Fibroblast of lung (primary cell): ENCODE data around the gene CCIN. TPM values are rescaled to one million over a fixed set of nuclear protein-coding genes. Genes with fewer than 3 reads are reported as not detected.

Source experiments
- DNase-seq, 2 donors: peaks; one replicate each; pipeline versions ENCODE4 v3.0.0 to v3.0.0-alpha.2; 2010; ENCODE audit warnings: low read depth in 2 of 2
- H2AFZ ChIP-seq: 2 replicates; pipeline ENCODE4 v1.5.1; 2012; ENCODE audit warnings: low read length, control low read depth, inconsistent platforms
- H3K27ac ChIP-seq: 2 replicates; pipeline ENCODE4 v1.5.1; 2011; ENCODE audit warnings: low read length, control low read depth; ENCODE audit not compliant: insufficient read depth
- H3K27me3 ChIP-seq: 2 replicates; pipeline ENCODE4 v1.5.1; 2011; ENCODE audit warnings: mild to moderate bottlenecking, low read length; ENCODE audit not compliant: control insufficient read depth, insufficient read depth
- H3K36me3 ChIP-seq: 2 replicates; pipeline ENCODE4 v1.5.1; 2011; ENCODE audit warnings: low read length; ENCODE audit not compliant: control insufficient read depth, insufficient read depth
- H3K4me1 ChIP-seq: 2 replicates; pipeline ENCODE4 v1.5.1; 2011; ENCODE audit warnings: low read length; ENCODE audit not compliant: control insufficient read depth, insufficient read depth; ENCODE audit errors: extremely low read depth
- H3K4me2 ChIP-seq: 2 replicates; pipeline ENCODE4 v1.5.1; 2011; ENCODE audit warnings: low read length, control low read depth; ENCODE audit not compliant: insufficient read depth; ENCODE audit errors: extremely low read depth
- H3K4me3 ChIP-seq, 4 experiments: fragments of 200-600 bp in 1 of 4; sonication (generic) in 1 of 4; replicated peaks in 1 of 4; 2 replicates each; pipeline ENCODE4 v1.5.1; 2011 to 2016; ENCODE audit warnings: low read length in 4 of 4, low read depth in 3 of 4, mild to moderate bottlenecking in 3 of 4, control low read depth in 2 of 4, inconsistent platforms in 1 of 4, mixed read lengths in 1 of 4; ENCODE audit not compliant: insufficient read depth in 1 of 4; ENCODE audit errors: control extremely low read depth in 1 of 4
- H3K79me2 ChIP-seq: 2 replicates; pipeline ENCODE4 v1.5.1; 2012; ENCODE audit warnings: mild to moderate bottlenecking, low read length, inconsistent platforms; ENCODE audit not compliant: control insufficient read depth, insufficient read depth
- H3K9ac ChIP-seq: 2 replicates; pipeline ENCODE4 v1.5.1; 2011; ENCODE audit warnings: mild to moderate bottlenecking, low read length, control low read depth; ENCODE audit not compliant: insufficient read depth
- H3K9me3 ChIP-seq: 2 replicates; pipeline ENCODE4 v1.5.1; 2012; ENCODE audit warnings: low read depth, low read length; ENCODE audit not compliant: control insufficient read depth, insufficient read depth
- H4K20me1 ChIP-seq: 2 replicates; pipeline ENCODE4 v1.5.1; 2011; ENCODE audit warnings: low read length; ENCODE audit not compliant: control insufficient read depth, insufficient read depth; ENCODE audit errors: extremely low read depth
- CTCF ChIP-seq, 2 donors: IDR thresholded peaks in 1 of 2; conservative IDR thresholded peaks in 1 of 2; 1 replicate in 1 of 2; 2 replicates in 1 of 2; pipeline ENCODE4 v1.5.1; 2011 to 2012; ENCODE audit warnings: low read length in 2 of 2, control low read depth in 1 of 2, inconsistent platforms in 1 of 2, low read depth in 1 of 2, mild to moderate bottlenecking in 1 of 2
- EZH2 ChIP-seq: IDR thresholded peaks from 2 replicates; pipeline ENCODE4 v1.5.1; 2012; ENCODE audit warnings: low read length, control low read depth, mild to moderate bottlenecking; ENCODE audit errors: missing control alignments
- polyA plus RNA-seq, 2 donors: library from polyadenylated mRNA; depleted of rRNA in 1 of 2; stranded (reverse) in 1 of 2; unstranded in 1 of 2; fragments of >200 nt; gene quantifications; 2 replicates each; pipeline ENCODE4 v1.2.1, GENCODE V29; 2011 to 2012; ENCODE audit warnings: missing spikeins in 1 of 2
- total RNA-seq: library from RNA; depleted of rRNA; stranded (reverse); fragments of >200 nt; gene quantifications from 2 replicates; pipeline ENCODE4 v1.2.1, GENCODE V29; 2014

The CCIN gene
- total and polyA plus RNA-seq, 2 donors (not counting 1 experiment from before 2014, with no cell fraction given), result 0.40 to 1.3 TPM

- no peaks in the 10 kb centered on the region for H3K27me3 ChIP-seq
- H3K9me3 ChIP-seq, result no peaks in the 10 kb centered on the region
- peaks cover 28% of the 10 kb centered on the region for H3K4me1 ChIP-seq
- TF ChIP-seq CTCF (conservative IDR thresholded peaks at IDR 0.05 in 1 of 2, IDR thresholded peaks at IDR 0.05 in 1 of 2; ENCODE audit: low read depth in 1 of 2, low read length in 2 of 2), result no peak
- peak; percentile 34 to 79 for DNase-seq
- H2AFZ ChIP-seq, result no peak overlapping the region
- no peak overlapping the region for H3K4me3 ChIP-seq
- H4K20me1 ChIP-seq, result no peaks in the 10 kb centered on the region
- no peak overlapping the region for H3K9ac ChIP-seq
- H3K4me2 ChIP-seq, result peak overlapping the region; percentile 51
- H3K79me2 ChIP-seq, result no peaks in the 10 kb centered on the region
- H3K27ac ChIP-seq, result peak overlapping the region; percentile 38
- H3K36me3 ChIP-seq, result no peaks in the 10 kb centered on the region
These were observed 5.4 kb upstream of the CCIN start for GRCh38 chr9:36163786-36164170.

GRCh38 chr9:36164372-36164771 is 4.8 kb upstream of the CCIN start:
- no peak overlapping the region for H3K4me3 ChIP-seq
- no peaks in the 10 kb centered on the region for H4K20me1 ChIP-seq
- H3K4me1 ChIP-seq, result peaks cover 28% of the 10 kb centered on the region
- H3K9ac ChIP-seq, result no peak overlapping the region
- H3K36me3 ChIP-seq, result no peaks in the 10 kb centered on the region
- H2AFZ ChIP-seq, result no peak overlapping the region
- no peak for DNase-seq
- no peaks in the 10 kb centered on the region for H3K9me3 ChIP-seq
- H3K27ac ChIP-seq, result no peak overlapping the region
- no peak overlapping the region for H3K4me2 ChIP-seq
- H3K27me3 ChIP-seq, result no peaks in the 10 kb centered on the region
- no peaks in the 10 kb centered on the region for H3K79me2 ChIP-seq
- TF ChIP-seq EZH2, result no peak
- no peak for TF ChIP-seq CTCF (conservative IDR thresholded peaks at IDR 0.05 in 1 of 2, IDR thresholded peaks at IDR 0.05 in 1 of 2; ENCODE audit: low read depth in 1 of 2, low read length in 2 of 2)

GRCh38 chr9:36164989-36165388 is 4.2 kb upstream of the CCIN start:
- Histone ChIP-seq H3K27ac (no peak overlapping the region), H3K4me1 (peaks cover 28% of the 10 kb centered on the region), H3K4me3 (no peak overlapping the region), H3K79me2 (no peaks in the 10 kb centered on the region), H4K20me1 (no peaks in the 10 kb centered on the region), H2AFZ (no peak overlapping the region), H3K36me3 (no peaks in the 10 kb centered on the region), H3K9ac (no peak overlapping the region), H3K27me3 (no peaks in the 10 kb centered on the region), H3K9me3 (no peaks in the 10 kb centered on the region), H3K4me2 (no peak overlapping the region)
- DNase-seq, result no peak
- TF ChIP-seq EZH2, result no peak
- no peak for TF ChIP-seq CTCF (conservative IDR thresholded peaks at IDR 0.05 in 1 of 2, IDR thresholded peaks at IDR 0.05 in 1 of 2; ENCODE audit: low read depth in 1 of 2, low read length in 2 of 2)
